NT2/D1 (cell line): ENCODE data around the gene AWAT1.
A peak's percentile ranks its signal among the peaks of the same experiment; 100 is the strongest.
"Not testable (repeated sequence)": the region's sequence is repeated elsewhere in the genome, so short reads cannot be mapped to it uniquely, and the experiment has no call there.

Experiments
- DNase-seq: peaks from one replicate; pipeline ENCODE4 v3.0.0-alpha.2; 2011; ENCODE audit warnings: low read depth, low spot score
- H3K27me3 ChIP-seq: 2 replicates; pipeline ENCODE4 v1.6.0; 2011; ENCODE audit warnings: mild to moderate bottlenecking; ENCODE audit not compliant: insufficient read length, insufficient read depth
- H3K36me3 ChIP-seq: 2 replicates; pipeline ENCODE4 v1.6.1; 2011; ENCODE audit warnings: mild to moderate bottlenecking, low read length, mixed read lengths; ENCODE audit not compliant: insufficient read depth, insufficient read length
- H3K4me1 ChIP-seq: 2 replicates; pipeline ENCODE4 v1.5.1; 2011; ENCODE audit not compliant: insufficient read depth, insufficient read length
- H3K4me3 ChIP-seq: 2 replicates; pipeline ENCODE4 v1.5.1; 2011; ENCODE audit warnings: low read depth; ENCODE audit not compliant: insufficient read length
- H3K9ac ChIP-seq: 2 replicates; pipeline ENCODE4 v1.6.0; 2011; ENCODE audit warnings: low read depth; ENCODE audit not compliant: insufficient read length
- H3K9me3 ChIP-seq: 2 replicates; pipeline ENCODE4 v1.5.1; 2011; ENCODE audit warnings: mild to moderate bottlenecking, low read length; ENCODE audit not compliant: insufficient read depth
- SUZ12 ChIP-seq: IDR thresholded peaks from 2 replicates; pipeline ENCODE4 v1.6.1; 2011; ENCODE audit not compliant: insufficient read length, insufficient read depth; ENCODE audit errors: extremely low read depth
- YY1 ChIP-seq: IDR thresholded peaks from 2 replicates; pipeline ENCODE4 v1.6.1; 2011; ENCODE audit not compliant: insufficient read length, insufficient read depth
- ZNF274 ChIP-seq: IDR thresholded peaks from 2 replicates; pipeline ENCODE4 v1.6.1; 2011; ENCODE audit warnings: mild to moderate bottlenecking, low read depth, low read length

Gene AWAT1

GRCh38 chrX:70234355-70234754 is at the start of gene AWAT1:
Gene AWAT1 (plus strand): TSS chrX:70234655. CDS start chrX:70234696, 41 bp downstream.
- Histone ChIP-seq H3K9ac (no peak within 1 kb of the TSS), H3K4me3 (no peak within 1 kb of the TSS), H3K27me3 (no peaks in the 10 kb centered on the region), H3K36me3 (no peaks in the 10 kb centered on the region), H3K9me3 (no peaks in the 10 kb centered on the region), H3K4me1 (no peaks in the 10 kb centered on the region)
- TF ChIP-seq ZNF274, result no peak
- TF ChIP-seq SUZ12, result no peak
- no peak for TF ChIP-seq YY1
- no peak for DNase-seq

- Histone ChIP-seq H3K9ac (no peak overlapping the region), H3K4me1 (no peaks in the 10 kb centered on the region), H3K4me3 (no peak overlapping the region), H3K9me3 (no peaks in the 10 kb centered on the region), H3K27me3 (no peaks in the 10 kb centered on the region), H3K36me3 (no peaks in the 10 kb centered on the region)
- TF ChIP-seq ZNF274 (no peak), SUZ12 (no peak), YY1 (no peak)
- no peak for DNase-seq
Measured at GRCh38 chrX:70190225-70190624, 44.2 kb upstream of the AWAT1 start.

GRCh38 chrX:70196961-70197720 is 37.3 kb upstream of the AWAT1 start:
- no peaks in the 10 kb centered on the region for H3K9me3 ChIP-seq
- no peaks in the 10 kb centered on the region for H3K27me3 ChIP-seq
- TF ChIP-seq YY1 (no peak), SUZ12 (no peak), ZNF274 (no peak)
- H3K4me3 ChIP-seq, result no peak overlapping the region
- H3K4me1 ChIP-seq, result no peaks in the 10 kb centered on the region
- DNase-seq, result peak; percentile 64
- H3K36me3 ChIP-seq, result no peaks in the 10 kb centered on the region
- no peak overlapping the region for H3K9ac ChIP-seq

GRCh38 chrX:70201732-70202131 is 32.7 kb upstream of the AWAT1 start:
- DNase-seq, result no peak
- Histone ChIP-seq H3K9ac (no peak overlapping the region), H3K4me3 (no peak overlapping the region), H3K27me3 (no peaks in the 10 kb centered on the region), H3K9me3 (no peaks in the 10 kb centered on the region), H3K4me1 (no peaks in the 10 kb centered on the region), H3K36me3 (no peaks in the 10 kb centered on the region)
- TF ChIP-seq YY1, result no peak

GRCh38 chrX:70208479-70208878 is 26.0 kb upstream of the AWAT1 start:
- DNase-seq, result no peak
- TF ChIP-seq ZNF274 (no peak), SUZ12 (no peak), YY1 (no peak)
- Histone ChIP-seq H3K4me3 (no peak overlapping the region), H3K4me1 (no peaks in the 10 kb centered on the region), H3K9ac (no peak overlapping the region), H3K36me3 (no peaks in the 10 kb centered on the region), H3K27me3 (no peaks in the 10 kb centered on the region), H3K9me3 (no peaks in the 10 kb centered on the region)

- H3K27me3 ChIP-seq, H3K9ac ChIP-seq, DNase-seq, H3K36me3 ChIP-seq, H3K4me3 ChIP-seq, H3K9me3 ChIP-seq, H3K4me1 ChIP-seq: not testable (repeated sequence)
Measured at GRCh38 chrX:70209570-70209969, 24.9 kb upstream of the AWAT1 start.

- no peak for TF ChIP-seq ZNF274
- no peak for TF ChIP-seq YY1
- no peak for TF ChIP-seq SUZ12
- Histone ChIP-seq H3K4me1 (no peaks in the 10 kb centered on the region), H3K9ac (no peak overlapping the region), H3K4me3 (no peak overlapping the region), H3K36me3 (no peaks in the 10 kb centered on the region), H3K27me3 (no peaks in the 10 kb centered on the region), H3K9me3 (peaks cover 12% of the 10 kb centered on the region)
- peak; percentile 8 for DNase-seq
Measured at GRCh38 chrX:70219938-70220764, 14.3 kb upstream of the AWAT1 start.
